ENCODE measurements around the gene CPO. TPM values are rescaled to one million over a fixed set of nuclear protein-coding genes. Genes with fewer than 3 reads are reported as not detected.

CPO gene
- total RNA-seq, 4 donors from 2014 or later, result 0.26 to 1.1 (median 0.48) TPM

GRCh38 chr2:206984206-206984605, 44.9 kb downstream of the CPO start:
- no peaks in the 10 kb centered on the region for H3K27me3 ChIP-seq
- no peak for ATAC-seq
- H3K36me3 ChIP-seq, result no peaks in the 10 kb centered on the region
- in situ Hi-C loops (cut with MboI; ENCODE audit: low sequenced_read_pairs in 4 of 4) (loop anchor here (5.0 to 10.0 kb wide), 3 partner anchors 488 to 493 kb away; no protein-coding TSS in a partner anchor), intact Hi-C loops (cut with DNase I; ENCODE audit: low total_unique reads) (loop anchor here (10.0 kb wide), 2 partner anchors 179 to 181 kb away; partner anchors contain the start of gene KLF7)
- no peak overlapping the region for H3K4me3 ChIP-seq
- no peak for DNase-seq
- no peak for TF ChIP-seq CTCF (IDR thresholded peaks at IDR 0.05 in 4 of 5, conservative IDR thresholded peaks at IDR 0.05 in 1 of 5)
- no peak for TF ChIP-seq POLR2A (IDR thresholded peaks at IDR 0.05)
- peaks cover 0 to 8% of the 10 kb centered on the region in 2 donors for H3K4me1 ChIP-seq
- H3K9me3 ChIP-seq, result no peaks in the 10 kb centered on the region
- no peak overlapping the region for H3K27ac ChIP-seq

GRCh38 chr2:206986943-206987342, 47.6 kb downstream of the CPO start:
- intact Hi-C loops (cut with DNase I; ENCODE audit: low total_unique reads) (loop anchor here (1.0 to 10.0 kb wide), 3 partner anchors 31 to 182 kb away; partner anchors contain the start of gene KLF7), in situ Hi-C loops (cut with MboI; ENCODE audit: low sequenced_read_pairs in 4 of 4) (loop anchor here in 2 of 4 donors (10.0 kb wide), 1 partner anchor 488 kb away; no protein-coding TSS in a partner anchor)
- no peak for ATAC-seq
- no peak for DNase-seq
- Histone ChIP-seq H3K36me3 (no peaks in the 10 kb centered on the region), H3K9me3 (no peaks in the 10 kb centered on the region), H3K4me3 (no peak overlapping the region), H3K27me3 (no peaks in the 10 kb centered on the region), H3K4me1 (peaks cover 0 to 4% of the 10 kb centered on the region in 2 donors), H3K27ac (no peak overlapping the region)
- TF ChIP-seq POLR2A (IDR thresholded peaks at IDR 0.05) (no peak), CTCF (IDR thresholded peaks at IDR 0.05 in 4 of 5, conservative IDR thresholded peaks at IDR 0.05 in 1 of 5) (no peak)

- H3K4me1 ChIP-seq, result no peaks in the 10 kb centered on the region
- no peaks in the 10 kb centered on the region for H3K36me3 ChIP-seq
- H3K9me3 ChIP-seq, result no peaks in the 10 kb centered on the region
- intact Hi-C loops (cut with DNase I; ENCODE audit: low total_unique reads) (loop anchor here (1.0 to 10.0 kb wide), 3 partner anchors 32 to 183 kb away; partner anchors contain the start of gene KLF7), in situ Hi-C loops (cut with MboI; ENCODE audit: low sequenced_read_pairs in 4 of 4) (loop anchor here in 2 of 4 donors (10.0 kb wide), 1 partner anchor 487 kb away; no protein-coding TSS in a partner anchor)
- H3K27me3 ChIP-seq, result no peaks in the 10 kb centered on the region
- DNase-seq (no peak), ATAC-seq (no peak)
- no peak overlapping the region for H3K4me3 ChIP-seq
- TF ChIP-seq POLR2A (IDR thresholded peaks at IDR 0.05), result no peak
- TF ChIP-seq CTCF (IDR thresholded peaks at IDR 0.05 in 4 of 5, conservative IDR thresholded peaks at IDR 0.05 in 1 of 5), result no peak
- H3K27ac ChIP-seq, result no peak overlapping the region
Observed at GRCh38 chr2:206987810-206988209, 48.5 kb downstream of the CPO start.

- intact Hi-C loops (cut with DNase I; ENCODE audit: low total_unique reads) (loop anchor here (10.0 kb wide), 2 partner anchors 176 to 184 kb away; partner anchors contain the start of gene KLF7), in situ Hi-C loops (cut with MboI; ENCODE audit: low sequenced_read_pairs in 4 of 4) (loop anchor here in 2 of 4 donors (10.0 kb wide), 1 partner anchor 486 kb away; no protein-coding TSS in a partner anchor)
- Histone ChIP-seq H3K27me3 (no peaks in the 10 kb centered on the region), H3K4me3 (no peak overlapping the region), H3K9me3 (no peaks in the 10 kb centered on the region), H3K4me1 (no peaks in the 10 kb centered on the region), H3K36me3 (no peaks in the 10 kb centered on the region), H3K27ac (no peak overlapping the region)
- DNase-seq (no peak), ATAC-seq (no peak)
- TF ChIP-seq POLR2A (IDR thresholded peaks at IDR 0.05) (no peak), CTCF (IDR thresholded peaks at IDR 0.05 in 4 of 5, conservative IDR thresholded peaks at IDR 0.05 in 1 of 5) (no peak)
Observed at GRCh38 chr2:206988884-206989283, 49.6 kb downstream of the CPO start.
